Stomach (tissue), 4 donors: ENCODE results near the gene HLA-DMA.

Experiments
- EP300 ChIP-seq: sonication (generic); formaldehyde crosslinking; IDR thresholded peaks from one replicate; pipeline ENCODE4 v1.6.1; 2017; ENCODE audit warnings: antibody characterized with exemption
- POLR2A ChIP-seq, 4 donors: fragments of 450-650 bp; IDR thresholded peaks; one replicate each; pipeline ENCODE4 v1.6.1; 2016; ENCODE audit warnings: antibody characterized with exemption in 4 of 4, control low read depth in 2 of 4, mild to moderate bottlenecking in 1 of 4, moderate library complexity in 1 of 4
- POLR2AphosphoS5 ChIP-seq, 3 donors: sonication (generic); formaldehyde crosslinking; IDR thresholded peaks; one replicate each; pipeline ENCODE4 v1.6.1; 2016; ENCODE audit warnings: antibody characterized with exemption in 3 of 3
- TF ChIP-seq, protein P1 (sequence below), 7 experiments: fragments of 450-650 bp in 4 of 7; fragments of 200-600 bp in 3 of 7; sonication (generic) in 3 of 7; IDR thresholded peaks; one replicate each; pipeline ENCODE4 v1.5.1; 2016 to 2019; ENCODE audit warnings: antibody characterized with exemption in 7 of 7, control low read depth in 2 of 7, mild to moderate bottlenecking in 1 of 7

DNA sequence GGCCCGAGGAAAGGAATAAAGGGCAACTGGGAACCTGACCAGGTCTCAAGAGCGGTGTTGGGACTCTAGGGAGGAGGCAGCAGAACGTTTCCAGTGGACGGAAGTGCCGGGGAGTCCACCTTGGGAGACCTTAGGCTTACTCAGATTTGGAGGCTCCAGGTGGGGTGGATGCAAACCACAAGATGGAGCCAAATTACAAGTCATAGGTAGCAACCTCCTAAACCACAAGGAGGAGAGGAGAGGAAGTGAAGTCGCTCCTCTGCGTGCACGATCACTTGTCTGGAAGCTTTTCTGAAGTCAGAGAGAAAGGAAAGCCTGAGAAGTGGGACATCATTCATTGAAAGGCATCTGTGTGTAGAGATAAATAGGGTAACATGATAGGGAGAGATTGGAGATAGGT is 47.2 kb upstream of the HLA-DMA start:
- TF ChIP-seq, protein P1, sequence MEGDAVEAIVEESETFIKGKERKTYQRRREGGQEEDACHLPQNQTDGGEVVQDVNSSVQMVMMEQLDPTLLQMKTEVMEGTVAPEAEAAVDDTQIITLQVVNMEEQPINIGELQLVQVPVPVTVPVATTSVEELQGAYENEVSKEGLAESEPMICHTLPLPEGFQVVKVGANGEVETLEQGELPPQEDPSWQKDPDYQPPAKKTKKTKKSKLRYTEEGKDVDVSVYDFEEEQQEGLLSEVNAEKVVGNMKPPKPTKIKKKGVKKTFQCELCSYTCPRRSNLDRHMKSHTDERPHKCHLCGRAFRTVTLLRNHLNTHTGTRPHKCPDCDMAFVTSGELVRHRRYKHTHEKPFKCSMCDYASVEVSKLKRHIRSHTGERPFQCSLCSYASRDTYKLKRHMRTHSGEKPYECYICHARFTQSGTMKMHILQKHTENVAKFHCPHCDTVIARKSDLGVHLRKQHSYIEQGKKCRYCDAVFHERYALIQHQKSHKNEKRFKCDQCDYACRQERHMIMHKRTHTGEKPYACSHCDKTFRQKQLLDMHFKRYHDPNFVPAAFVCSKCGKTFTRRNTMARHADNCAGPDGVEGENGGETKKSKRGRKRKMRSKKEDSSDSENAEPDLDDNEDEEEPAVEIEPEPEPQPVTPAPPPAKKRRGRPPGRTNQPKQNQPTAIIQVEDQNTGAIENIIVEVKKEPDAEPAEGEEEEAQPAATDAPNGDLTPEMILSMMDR (IDR thresholded peaks at IDR 0.05), result peak in 3 of 7 experiments; percentile 21 to 64 (median 55)
- no peak for TF ChIP-seq POLR2A (IDR thresholded peaks at IDR 0.05)
- TF ChIP-seq EP300, result no peak
- TF ChIP-seq POLR2AphosphoS5 (IDR thresholded peaks at IDR 0.05), result no peak
